GM18520 (cell line): Measurements from ENCODE around the gene BMP10.

Experiments used
- ATAC-seq: cut with Tn5 transposase; IDR thresholded peaks from one replicate; pipeline ENCODE4 v1.9.1; 2021; ENCODE audit not compliant: unreplicated experiment

Gene BMP10

DNA sequence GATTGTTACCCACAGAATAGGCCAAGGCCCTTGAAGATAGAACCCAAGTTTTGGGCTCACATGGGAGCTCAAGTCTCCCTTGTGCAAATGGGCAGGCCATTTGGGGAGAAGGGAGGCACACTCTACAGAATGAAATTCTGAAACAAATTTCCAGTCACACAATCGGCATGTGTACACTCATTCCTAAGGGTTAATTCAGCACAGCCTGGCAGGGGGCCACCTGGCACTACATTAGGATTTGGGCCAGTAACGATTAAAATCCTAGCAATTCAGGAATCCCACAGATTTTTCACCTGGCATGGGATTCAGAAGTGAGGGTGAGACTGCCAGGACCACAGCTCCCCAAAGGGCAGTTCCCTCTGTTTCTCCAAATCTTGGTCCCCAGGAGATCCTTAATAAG is 46.4 kb downstream of the BMP10 start:
- no peak for ATAC-seq

DNA sequence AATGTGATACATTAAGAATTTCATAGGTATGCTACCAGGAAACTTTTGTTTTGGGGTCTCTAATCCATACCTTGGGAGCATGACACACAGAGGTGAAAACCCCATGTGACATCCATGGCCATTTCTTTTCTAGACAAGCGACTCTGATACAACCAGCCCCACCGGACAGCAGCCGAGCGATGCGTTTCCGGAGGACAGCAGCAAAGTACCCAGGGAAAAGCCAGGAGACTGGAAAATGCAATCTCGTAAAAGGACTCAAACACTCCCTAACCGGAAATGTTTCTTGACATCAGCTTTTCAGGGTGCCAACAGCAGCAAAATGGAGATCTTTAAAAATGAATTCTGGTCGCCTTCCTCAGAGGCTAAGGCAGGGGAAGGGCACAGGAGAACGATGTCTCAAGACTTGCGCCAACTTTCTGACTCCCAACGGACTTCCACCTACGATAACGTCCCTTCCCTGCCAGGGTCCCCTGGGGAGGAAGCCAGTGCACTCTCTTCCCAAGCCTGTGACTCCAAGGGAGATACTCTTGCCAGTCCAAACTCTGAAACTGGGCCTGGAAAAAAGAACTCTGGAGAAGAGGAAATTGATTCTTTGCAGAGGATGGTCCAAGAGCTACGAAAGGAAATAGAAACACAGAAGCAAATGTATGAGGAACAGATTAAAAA is 48.9 kb downstream of the BMP10 start:
- ATAC-seq = no peak

DNA sequence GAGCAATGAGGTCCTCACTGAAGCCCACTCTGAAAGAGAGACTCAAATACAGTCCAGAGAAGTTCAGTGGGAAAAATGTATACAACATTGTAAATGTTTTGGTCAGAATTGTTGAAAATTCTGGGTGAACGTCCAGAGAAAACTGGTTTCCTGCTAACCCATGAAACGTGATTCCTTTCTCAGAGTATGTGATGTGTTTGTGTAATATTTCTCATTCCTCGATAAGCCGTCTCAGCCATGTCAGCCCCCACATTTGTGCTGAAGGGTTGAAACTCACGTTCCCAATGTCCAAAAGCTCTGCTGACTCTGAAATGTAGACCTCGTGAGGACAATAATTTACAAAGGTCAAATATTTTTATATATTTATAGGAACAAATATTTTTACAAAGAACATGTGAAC is 51.6 kb downstream of the BMP10 start:
- no peak for ATAC-seq

DNA sequence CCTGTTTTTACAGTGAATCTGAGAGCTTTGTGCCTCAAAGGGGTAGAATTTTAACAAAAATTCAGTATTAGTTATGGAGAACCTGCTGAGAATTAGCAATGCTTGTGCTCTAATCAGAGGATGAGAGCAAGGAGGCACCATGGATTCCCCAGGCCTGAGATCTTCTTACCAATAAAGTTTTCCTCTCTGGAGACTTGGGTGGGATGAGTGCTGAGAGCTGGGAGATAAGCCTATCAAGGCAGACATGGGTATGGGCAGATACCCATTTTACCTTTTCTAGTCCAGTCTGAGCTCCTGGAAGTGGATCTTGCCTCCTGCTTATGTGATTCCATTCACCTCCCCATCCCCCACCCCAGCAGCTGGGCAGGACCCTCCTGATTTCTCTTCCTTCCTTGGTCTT is 53.9 kb downstream of the BMP10 start:
- ATAC-seq = no peak
